Measurements from ENCODE around the gene SCGB1C1. TPM values are rescaled to one million over a fixed set of nuclear protein-coding genes. Genes with fewer than 3 reads are reported as not detected.

The SCGB1C1 gene
- polyA plus RNA-seq, 1 donor (not counting 4 experiments of a cell fraction or from before 2014, with no cell fraction given) = not detected

GRCh38 chr11:221539-221938, 28.7 kb downstream of the SCGB1C1 start:
- no peak for FAIRE-seq
- Histone ChIP-seq H4K20me1 (ENCODE audit: control insufficient read depth, extremely low read depth, insufficient read depth, low read length) (no peaks in the 10 kb centered on the region), H3K4me2 (ENCODE audit: control insufficient read depth, extremely low read depth, insufficient read depth, low read depth, low read length) (no peak overlapping the region), H3K9ac (ENCODE audit: control insufficient read depth, extremely low read depth, insufficient read depth, low read length) (no peak overlapping the region), H3K36me3 (ENCODE audit: control insufficient read depth in 2 of 2, extremely low read depth in 1 of 2, insufficient read depth in 2 of 2, low read length in 2 of 2) (peaks cover 2% of the 10 kb centered on the region in 2 experiments), H3K9me3 (ENCODE audit: control insufficient read depth, low read depth, low read length) (no peaks in the 10 kb centered on the region), H3K27me3 (ENCODE audit: control insufficient read depth, extremely low read depth, insufficient read depth, low read length) (no peaks in the 10 kb centered on the region), H3K4me1 (ENCODE audit: control insufficient read depth, extremely low read depth, insufficient read depth, low read length) (peaks cover 13% of the 10 kb centered on the region), H3K9me1 (ENCODE audit: control insufficient read depth, extremely low read depth, insufficient read depth, low read length) (no peaks in the 10 kb centered on the region), H2AFZ (ENCODE audit: control insufficient read depth, low read length) (no peak overlapping the region), H3K27ac (ENCODE audit: control insufficient read depth, insufficient read depth, low read length) (no peak overlapping the region), H3K4me3 (ENCODE audit: control insufficient read depth in 2 of 3, extremely low read depth in 1 of 3, insufficient read depth in 2 of 3, low read depth in 1 of 3, low read length in 3 of 3) (no peak overlapping the region), H3K79me2 (ENCODE audit: control insufficient read depth, insufficient read depth, low read length) (no peaks in the 10 kb centered on the region)
- TF ChIP-seq CTCF (optimal IDR thresholded peaks at IDR 0.05 in 1 of 3, IDR thresholded peaks at IDR 0.05 in 1 of 3, conservative IDR thresholded peaks at IDR 0.05 in 1 of 3; ENCODE audit: extremely low read depth in 1 of 3, insufficient read depth in 2 of 3, low read length in 3 of 3) (no peak), EZH2 (IDR thresholded peaks at IDR 0.05; ENCODE audit: low read length) (no peak)
- dilution Hi-C loops (cut with MboI; ENCODE audit: extremely low pct_ligation_motif_present, low sequenced_read_pairs) = no loop called here
- no peak for DNase-seq (ENCODE audit: low read depth, low spot score)

GRCh38 chr11:221998-222789, 29.3 kb downstream of the SCGB1C1 start:
- H2AFZ ChIP-seq (ENCODE audit: control insufficient read depth, low read length) = no peak overlapping the region
- no peak overlapping the region for H3K27ac ChIP-seq (ENCODE audit: control insufficient read depth, insufficient read depth, low read length)
- FAIRE-seq (no peak), DNase-seq (ENCODE audit: low read depth, low spot score) (no peak)
- H3K9me3 ChIP-seq (ENCODE audit: control insufficient read depth, low read depth, low read length) = no peaks in the 10 kb centered on the region
- H3K4me3 ChIP-seq (ENCODE audit: control insufficient read depth in 2 of 3, extremely low read depth in 1 of 3, insufficient read depth in 2 of 3, low read depth in 1 of 3, low read length in 3 of 3) = no peak overlapping the region
- H4K20me1 ChIP-seq (ENCODE audit: control insufficient read depth, extremely low read depth, insufficient read depth, low read length) = no peaks in the 10 kb centered on the region
- H3K27me3 ChIP-seq (ENCODE audit: control insufficient read depth, extremely low read depth, insufficient read depth, low read length) = no peaks in the 10 kb centered on the region
- peaks cover 2% of the 10 kb centered on the region in 2 experiments for H3K36me3 ChIP-seq (ENCODE audit: control insufficient read depth in 2 of 2, extremely low read depth in 1 of 2, insufficient read depth in 2 of 2, low read length in 2 of 2)
- H3K9ac ChIP-seq (ENCODE audit: control insufficient read depth, extremely low read depth, insufficient read depth, low read length) = no peak overlapping the region
- dilution Hi-C loops (cut with MboI; ENCODE audit: extremely low pct_ligation_motif_present, low sequenced_read_pairs) = no loop called here
- no peak overlapping the region for H3K4me2 ChIP-seq (ENCODE audit: control insufficient read depth, extremely low read depth, insufficient read depth, low read depth, low read length)
- H3K9me1 ChIP-seq (ENCODE audit: control insufficient read depth, extremely low read depth, insufficient read depth, low read length) = no peaks in the 10 kb centered on the region
- TF ChIP-seq CTCF (optimal IDR thresholded peaks at IDR 0.05 in 1 of 3, IDR thresholded peaks at IDR 0.05 in 1 of 3, conservative IDR thresholded peaks at IDR 0.05 in 1 of 3; ENCODE audit: extremely low read depth in 1 of 3, insufficient read depth in 2 of 3, low read length in 3 of 3) (no peak), EZH2 (IDR thresholded peaks at IDR 0.05; ENCODE audit: low read length) (no peak)
- H3K4me1 ChIP-seq (ENCODE audit: control insufficient read depth, extremely low read depth, insufficient read depth, low read length) = peaks cover 13% of the 10 kb centered on the region
- H3K79me2 ChIP-seq (ENCODE audit: control insufficient read depth, insufficient read depth, low read length) = no peaks in the 10 kb centered on the region
